Stomach smooth muscle (tissue), 2 donors: ENCODE data around the gene TGM1.
A peak's percentile ranks its signal among the peaks of the same experiment; 100 is the strongest.

ENCODE experiments used
- H3K27ac ChIP-seq: one replicate; pipeline ENCODE4 v1.7.0; 2013; ENCODE audit warnings: mild to moderate bottlenecking, low read length, inconsistent platforms
- H3K27me3 ChIP-seq, 2 donors: one replicate each; pipeline ENCODE4 v1.7.0; 2013; ENCODE audit warnings: low read length in 2 of 2; ENCODE audit not compliant: insufficient read depth in 2 of 2, control insufficient read depth in 1 of 2
- H3K36me3 ChIP-seq, 2 donors: one replicate each; pipeline ENCODE4 v1.7.0; 2013; ENCODE audit warnings: low read length in 2 of 2; ENCODE audit not compliant: control insufficient read depth in 2 of 2, insufficient read depth in 2 of 2
- H3K4me1 ChIP-seq: one replicate; pipeline ENCODE4 v1.7.0; 2013; ENCODE audit warnings: low read length; ENCODE audit not compliant: control insufficient read depth, insufficient read depth
- H3K4me3 ChIP-seq, 2 donors: one replicate each; pipeline ENCODE4 v1.7.0; 2013; ENCODE audit warnings: low read length in 2 of 2
- H3K9ac ChIP-seq, 2 donors: one replicate each; pipeline ENCODE4 v1.7.0; 2013; ENCODE audit warnings: low read length in 2 of 2, mild to moderate bottlenecking in 1 of 2
- H3K9me3 ChIP-seq, 2 donors: one replicate each; pipeline ENCODE4 v1.7.0; 2013; ENCODE audit warnings: low read length in 2 of 2; ENCODE audit not compliant: control insufficient read depth in 2 of 2
- donor health status: healthy.
- donor health status: Pancreatic carcinoma.

TGM1 gene

DNA sequence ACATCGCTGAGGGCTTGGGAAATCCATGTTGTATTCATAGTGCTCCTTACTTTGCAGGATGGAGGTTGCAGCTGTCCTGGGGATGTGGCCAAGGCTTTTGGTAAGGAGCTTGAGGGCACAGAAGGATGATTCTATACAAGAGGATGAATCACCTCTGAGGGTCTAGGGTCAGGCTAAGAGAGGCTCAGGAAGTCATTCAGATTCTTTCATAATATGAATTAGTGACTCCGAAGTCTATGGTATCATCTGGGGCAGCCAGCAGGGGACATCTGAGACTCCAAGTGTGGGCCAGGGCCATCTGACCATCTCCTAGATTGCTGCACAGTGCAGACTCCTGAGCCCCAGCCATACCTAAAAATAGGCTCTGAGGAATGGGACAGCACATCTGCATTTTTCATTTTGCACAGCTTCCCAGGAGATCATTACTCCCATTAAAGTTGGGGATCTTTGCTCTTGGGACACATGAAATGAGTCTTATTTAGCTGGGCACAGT lies 25.5 kb downstream of the TGM1 start:
- Histone ChIP-seq H3K9me3 (no peaks in the 10 kb centered on the region), H3K27ac (no peak overlapping the region), H3K36me3 (peaks cover 50 to 58% of the 10 kb centered on the region in 2 donors), H3K9ac (no peak overlapping the region), H3K4me1 (peaks cover 45% of the 10 kb centered on the region), H3K4me3 (no peak overlapping the region), H3K27me3 (no peaks in the 10 kb centered on the region)

GRCh38 chr14:24236689-24237462 lies 26.1 kb downstream of the TGM1 start:
- Histone ChIP-seq H3K4me3 (no peak overlapping the region), H3K4me1 (peaks cover 42% of the 10 kb centered on the region), H3K9ac (peak overlapping the region in 1 of 2 donors; percentile 13), H3K27me3 (no peaks in the 10 kb centered on the region), H3K27ac (peak overlapping the region; percentile 37), H3K9me3 (no peaks in the 10 kb centered on the region), H3K36me3 (peaks cover 50 to 58% of the 10 kb centered on the region in 2 donors)

DNA sequence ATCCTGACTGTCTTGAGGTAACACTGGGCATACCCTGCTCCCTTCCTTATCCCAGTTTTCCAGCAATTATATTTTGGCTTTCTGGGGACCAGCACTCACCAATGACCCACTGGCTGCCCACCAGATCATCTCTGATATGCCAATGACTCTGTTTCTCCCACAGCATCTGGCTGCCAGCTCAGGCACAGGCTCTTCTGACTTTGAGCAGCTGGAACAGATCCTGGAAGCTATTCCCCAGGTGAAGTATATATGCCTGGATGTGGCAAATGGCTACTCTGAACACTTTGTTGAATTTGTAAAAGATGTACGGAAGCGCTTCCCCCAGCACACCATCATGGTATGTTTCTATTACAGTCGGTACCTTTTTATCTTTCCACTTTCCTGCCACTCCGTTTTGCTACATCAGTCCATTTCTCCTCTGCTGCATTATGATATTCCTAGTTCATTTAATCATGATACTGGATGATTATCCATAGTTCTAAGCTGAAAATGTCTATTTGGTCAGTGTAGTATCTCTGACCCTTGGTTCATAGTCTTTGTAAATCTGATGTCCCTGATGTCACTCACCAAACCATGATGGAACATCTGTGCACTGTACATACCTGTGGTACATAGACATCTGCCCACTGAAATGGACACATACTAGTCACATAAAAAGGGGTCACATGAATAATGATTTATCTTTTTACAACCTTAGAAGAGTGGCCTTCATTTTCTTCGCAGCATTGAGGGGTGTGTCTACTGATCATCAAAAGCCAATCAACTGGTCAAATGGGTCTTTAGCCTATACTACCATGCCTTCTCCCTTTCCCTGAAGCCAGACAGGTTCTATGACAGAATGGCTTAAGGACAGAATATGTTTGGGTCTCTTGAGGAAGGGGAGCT lies 26.9 kb downstream of the TGM1 start:
- H3K9ac ChIP-seq, result no peak overlapping the region
- H3K9me3 ChIP-seq, result no peaks in the 10 kb centered on the region
- no peaks in the 10 kb centered on the region for H3K27me3 ChIP-seq
- H3K27ac ChIP-seq, result peak overlapping the region; percentile 37
- peaks cover 41% of the 10 kb centered on the region for H3K4me1 ChIP-seq
- peaks cover 50 to 58% of the 10 kb centered on the region in 2 donors for H3K36me3 ChIP-seq
- no peak overlapping the region for H3K4me3 ChIP-seq

DNA sequence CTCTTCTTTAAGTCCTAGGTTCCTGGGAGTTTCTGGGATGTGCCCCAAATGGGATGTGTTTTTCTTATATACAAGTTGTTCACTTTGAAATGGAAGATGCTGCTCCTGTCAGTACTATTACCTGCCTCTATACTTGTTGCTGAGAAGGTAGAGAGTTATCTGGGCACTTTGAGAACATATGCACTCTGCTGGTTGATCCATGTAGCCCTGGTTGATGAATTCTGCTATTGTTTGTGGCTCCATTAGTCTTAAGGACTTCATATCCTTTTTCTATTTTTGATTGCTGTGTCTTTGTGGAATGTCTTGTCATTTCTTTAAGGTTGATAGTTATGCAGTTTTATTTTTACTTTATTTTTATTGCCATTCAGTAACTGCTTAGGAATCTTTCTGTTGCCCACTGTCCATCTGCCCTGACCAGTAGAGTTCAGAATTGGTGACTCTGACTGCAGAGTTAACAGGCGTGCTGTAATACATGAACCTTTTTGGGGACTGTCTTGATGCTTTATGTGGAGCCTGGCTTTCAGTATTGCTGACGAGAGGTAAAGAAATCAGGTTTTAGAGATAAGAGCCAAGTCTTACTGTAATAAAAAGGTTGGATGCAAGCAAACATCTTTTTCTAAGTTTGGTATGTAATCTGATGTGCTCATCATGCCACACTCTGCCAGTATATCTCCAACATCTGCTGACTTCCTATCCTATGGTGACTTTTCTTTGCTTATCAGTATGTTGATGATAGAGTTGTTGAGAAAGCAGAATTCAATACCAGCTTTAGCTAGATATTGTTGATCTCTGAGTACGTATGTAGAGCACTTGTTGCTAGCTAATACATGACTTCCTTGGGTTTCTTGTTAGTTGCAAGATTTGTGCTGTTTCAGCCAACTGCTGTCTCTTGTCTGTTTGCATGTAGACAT lies 28.6 kb downstream of the TGM1 start:
- H3K27me3 ChIP-seq, result no peaks in the 10 kb centered on the region
- no peak overlapping the region for H3K9ac ChIP-seq
- H3K4me3 ChIP-seq, result no peak overlapping the region
- H3K36me3 ChIP-seq, result peaks cover 37 to 41% of the 10 kb centered on the region in 2 donors
- no peaks in the 10 kb centered on the region for H3K9me3 ChIP-seq
- H3K27ac ChIP-seq, result no peak overlapping the region
- H3K4me1 ChIP-seq, result peaks cover 28% of the 10 kb centered on the region

GRCh38 chr14:24233538-24233866 lies 29.5 kb downstream of the TGM1 start:
- H3K27ac ChIP-seq, result peak overlapping the region; percentile 84
- H3K4me3 ChIP-seq, result peak overlapping the region; percentile 86 to 97
- peak overlapping the region; percentile 78 to 86 for H3K9ac ChIP-seq
- H3K36me3 ChIP-seq, result peaks cover 30 to 32% of the 10 kb centered on the region in 2 donors
- H3K4me1 ChIP-seq, result peaks cover 25% of the 10 kb centered on the region
- no peaks in the 10 kb centered on the region for H3K27me3 ChIP-seq
- no peaks in the 10 kb centered on the region for H3K9me3 ChIP-seq

DNA sequence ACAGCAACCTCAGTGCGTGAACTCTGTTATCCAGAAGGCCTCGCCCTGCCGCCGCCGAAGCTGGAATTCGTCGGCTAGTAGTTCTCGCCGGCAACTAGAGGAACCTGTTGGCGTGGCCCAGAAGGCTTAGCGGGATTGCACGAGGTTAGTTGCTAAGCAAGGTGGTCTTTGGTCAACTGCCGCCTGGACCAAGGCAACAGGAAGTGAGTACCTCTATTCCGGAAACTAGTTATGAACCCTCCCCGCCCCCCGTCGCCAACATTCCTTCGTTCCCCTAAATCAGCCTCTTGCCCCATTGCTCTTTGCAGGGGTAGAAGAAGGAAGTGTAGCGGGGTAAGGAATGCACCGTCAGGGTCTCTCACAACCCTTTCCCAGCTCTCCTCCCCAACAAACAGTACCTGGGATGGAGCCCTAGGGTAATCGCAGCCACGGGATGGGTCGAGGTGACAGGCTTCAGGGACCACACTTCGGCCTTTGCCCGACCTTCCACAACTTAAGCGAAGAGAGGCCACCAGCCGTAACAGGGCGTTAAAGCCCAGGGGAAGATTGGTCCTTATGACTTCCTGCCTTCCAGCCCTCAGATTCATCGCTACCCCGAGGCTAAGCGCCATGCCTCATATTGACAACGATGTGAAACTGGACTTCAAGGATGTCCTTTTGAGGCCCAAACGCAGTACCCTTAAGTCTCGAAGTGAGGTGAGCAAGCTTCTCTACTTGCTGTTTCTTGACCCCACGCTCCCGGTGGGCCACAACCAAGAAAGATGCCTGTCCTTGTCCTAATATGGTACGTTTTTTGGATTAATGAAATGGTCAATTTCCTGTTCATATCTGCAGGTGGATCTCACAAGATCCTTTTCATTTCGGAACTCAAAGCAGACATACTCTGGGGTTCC lies 30.1 kb downstream of the TGM1 start, which contains the start of gene GMPR2:
TSS of gene GMPR2 (plus strand) at position 285 of the 893 bp plus-strand sequence. CDS start at position 610, 325 bp downstream.
- H3K4me1 ChIP-seq, result peaks cover 25% of the 10 kb centered on the region
- H3K27me3 ChIP-seq, result no peaks in the 10 kb centered on the region
- H3K36me3 ChIP-seq, result peaks cover 24 to 26% of the 10 kb centered on the region in 2 donors
- H3K9ac ChIP-seq, result peak within 1 kb of the TSS; percentile 78 to 86
- no peaks in the 10 kb centered on the region for H3K9me3 ChIP-seq
- H3K4me3 ChIP-seq, result peak within 1 kb of the TSS; percentile 86 to 97
- peak within 1 kb of the TSS; percentile 84 for H3K27ac ChIP-seq

DNA sequence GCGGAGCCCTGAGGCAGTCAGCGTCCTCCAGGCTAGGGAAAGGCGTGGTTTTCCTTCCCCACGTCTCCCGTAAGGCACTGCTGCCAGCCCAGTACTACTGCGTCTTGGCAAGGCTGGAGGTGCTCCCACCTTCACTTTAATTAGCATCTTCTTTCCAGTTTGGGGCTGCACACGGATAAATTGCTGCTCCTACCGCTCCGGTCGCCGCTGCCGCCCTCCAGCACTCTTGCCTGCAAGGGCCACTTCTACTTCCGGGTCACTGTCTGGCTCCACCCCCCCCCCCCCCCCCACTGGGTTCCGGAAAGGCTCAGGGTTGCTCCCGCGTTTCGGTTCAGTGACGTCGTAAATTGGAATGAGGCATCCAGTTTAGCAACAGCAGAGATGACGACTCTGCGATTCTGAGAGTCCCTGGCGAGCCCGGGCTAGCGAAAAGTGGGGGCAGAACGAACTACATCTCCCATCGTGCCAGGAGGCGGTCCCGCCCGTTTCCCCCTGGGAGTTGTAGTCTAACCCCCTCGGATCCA lies 30.8 kb downstream of the TGM1 start, which contains the start of gene NEDD8:
TSS of gene NEDD8 (minus strand) at position 247 of the 524 bp plus-strand sequence. CDS start at position 147, 100 bp downstream.
- H3K36me3 ChIP-seq, result peaks cover 17 to 20% of the 10 kb centered on the region in 2 donors

DNA sequence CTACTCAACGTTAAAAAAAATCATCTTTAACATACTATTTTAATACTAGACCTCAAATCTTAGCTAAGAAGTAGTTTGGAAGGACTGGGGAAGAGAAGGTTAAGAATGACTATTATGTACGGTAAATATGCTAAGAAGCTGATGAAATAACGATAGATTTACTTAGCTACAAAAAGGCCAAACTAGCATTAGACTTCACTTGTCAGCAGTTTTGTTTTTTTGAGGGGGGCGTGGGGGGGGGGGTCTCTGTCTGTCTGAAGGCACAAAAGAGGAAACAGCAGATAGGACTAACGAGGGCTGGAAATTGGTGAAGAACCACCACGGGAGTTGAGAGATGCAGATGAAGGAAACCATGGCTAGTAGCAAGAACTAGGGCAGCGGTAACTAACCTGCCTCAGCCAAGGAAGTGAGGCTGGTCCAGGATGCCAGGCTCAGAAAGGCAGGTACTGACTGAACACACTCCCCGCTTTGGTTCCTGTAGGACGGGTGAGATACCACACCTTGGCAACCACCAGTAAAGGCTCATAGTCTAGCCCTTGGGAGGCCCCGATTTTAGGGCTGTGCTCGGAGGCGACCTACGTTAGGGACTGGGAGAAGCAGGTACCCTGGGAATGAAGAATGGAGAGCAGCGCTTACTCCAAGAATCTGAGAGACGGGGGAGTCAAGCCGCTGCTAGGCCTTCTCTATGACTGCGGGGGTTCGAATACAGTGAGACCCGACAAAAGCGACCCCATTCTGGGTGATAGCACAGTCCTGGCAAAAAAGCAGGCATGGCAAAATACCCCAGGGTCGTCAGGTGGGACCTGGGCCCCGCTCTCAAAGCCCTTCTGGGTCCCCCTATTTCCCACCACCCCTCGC lies 31.5 kb downstream of the TGM1 start:
- H3K9ac ChIP-seq, result peak overlapping the region; percentile 78 to 84
- peak overlapping the region; percentile 84 for H3K27ac ChIP-seq
- H3K27me3 ChIP-seq, result no peaks in the 10 kb centered on the region
- peaks cover 25% of the 10 kb centered on the region for H3K4me1 ChIP-seq
- H3K9me3 ChIP-seq, result no peaks in the 10 kb centered on the region
- peaks cover 10 to 14% of the 10 kb centered on the region in 2 donors for H3K36me3 ChIP-seq
- peak overlapping the region; percentile 86 to 97 for H3K4me3 ChIP-seq

More for the DNA sequence above, 30.8 kb downstream of the TGM1 start, which contains the start of gene NEDD8:
- peaks cover 25% of the 10 kb centered on the region for H3K4me1 ChIP-seq
- no peaks in the 10 kb centered on the region for H3K27me3 ChIP-seq
- peak within 1 kb of the TSS; percentile 86 to 97 for H3K4me3 ChIP-seq
- peak within 1 kb of the TSS; percentile 84 for H3K27ac ChIP-seq
- H3K9me3 ChIP-seq, result no peaks in the 10 kb centered on the region
- H3K9ac ChIP-seq, result peak within 1 kb of the TSS; percentile 78 to 86
